Measurements from ENCODE around the gene P2RY8. TPM values are rescaled to one million over a fixed set of nuclear protein-coding genes. Genes with fewer than 3 reads are reported as not detected.

The P2RY8 gene
- polyA plus RNA-seq, 1 donor, result 0.51 TPM

GRCh38 chrX:1418901-1419544 is 118.0 kb downstream of the P2RY8 start:
- DNase-seq (ENCODE audit: low read depth), result no peak

GRCh38 chrX:1417921-1418771 is 118.8 kb downstream of the P2RY8 start:
- DNase-seq (ENCODE audit: low read depth), result no peak

GRCh38 chrX:1416965-1417760 is 119.8 kb downstream of the P2RY8 start:
- no peak for DNase-seq (ENCODE audit: low read depth)

- no peak for DNase-seq (ENCODE audit: low read depth)
Observed at GRCh38 chrX:1416327-1416784, 120.6 kb downstream of the P2RY8 start.

Other genes with a start within 250 kb of the P2RY8 start
- gene IL3RA, start 200.4 kb downstream of the P2RY8 start, polyA plus RNA-seq (ENCODE audit: insufficient read length), result 18.7 TPM
- 449 TPM for gene SLC25A6, start 145.1 kb downstream of the P2RY8 start, polyA plus RNA-seq (ENCODE audit: insufficient read length)
- gene ASMTL, start 84.3 kb downstream of the P2RY8 start, polyA plus RNA-seq (ENCODE audit: insufficient read length), result 17.8 TPM
- gene AKAP17A, start 54.4 kb upstream of the P2RY8 start, polyA plus RNA-seq (ENCODE audit: insufficient read length), result 26.7 TPM
- not detected for gene ASMT, start 77.9 kb upstream of the P2RY8 start, polyA plus RNA-seq (ENCODE audit: insufficient read length)